CD4-positive, alpha-beta T cell (primary cell): ENCODE data around the gene BCL3. TPM values are rescaled to one million over a fixed set of nuclear protein-coding genes. Genes with fewer than 3 reads are reported as not detected.

Source experiments
- ATAC-seq: fragments of 200-7000 bp; cut with Tn5 transposase; one replicate; pipeline ENCODE4 v1.10.0; 2022; ENCODE audit warnings: mild to moderate bottlenecking; ENCODE audit not compliant: poor library complexity
- CTCF ChIA-PET: fragments of 350-600 bp; sonication (Branson Sonifier 250); formaldehyde crosslinking; loops from one replicate; lab custom pipeline; 2021; ENCODE audit warnings: antibody characterized with exemption, inconsistent platforms; lab: Charles Lee
- POLR2A ChIA-PET: fragments of 350-600 bp; sonication (Branson Sonifier 250); formaldehyde crosslinking; loops from one replicate; lab custom pipeline; 2021; ENCODE audit warnings: antibody characterized with exemption, inconsistent platforms; lab: Charles Lee
- DNase-seq, 14 experiments: peaks; one replicate each; pipeline ENCODE4 v3.0.0-alpha.2; 2013 to 2020; ENCODE audit warnings: mixed read lengths in 2 of 14
- H3K27ac ChIP-seq, 2 donors: one replicate each; pipeline versions ENCODE4 v1.5.1 to v1.7.0; 2013; ENCODE audit warnings: low read length in 2 of 2, low read depth in 1 of 2, mild to moderate bottlenecking in 1 of 2
- H3K27me3 ChIP-seq, 2 experiments: 1 replicate in 1 of 2; 2 replicates in 1 of 2; pipeline versions ENCODE4 v1.6.1 to v1.7.0; 2013; ENCODE audit warnings: low read length in 2 of 2, control low read depth in 1 of 2, mild to moderate bottlenecking in 1 of 2, moderate library complexity in 1 of 2; ENCODE audit not compliant: insufficient read depth in 2 of 2, control insufficient read depth in 1 of 2
- H3K36me3 ChIP-seq: one replicate; pipeline ENCODE4 v1.6.1; 2013; ENCODE audit warnings: low read length, control low read depth; ENCODE audit not compliant: insufficient read depth
- H3K4me1 ChIP-seq: one replicate; pipeline ENCODE4 v1.6.1; 2013; ENCODE audit warnings: low read length, control low read depth; ENCODE audit not compliant: insufficient read depth
- H3K4me3 ChIP-seq: one replicate; pipeline ENCODE4 v1.5.1; 2013; ENCODE audit warnings: mild to moderate bottlenecking, low read length, moderate library complexity
- H3K9me3 ChIP-seq, 2 experiments: 1 replicate in 1 of 2; 2 replicates in 1 of 2; pipeline versions ENCODE4 v1.6.1 to v1.7.0; 2013; ENCODE audit warnings: low read length in 2 of 2, mild to moderate bottlenecking in 2 of 2, control low read depth in 1 of 2, moderate library complexity in 1 of 2; ENCODE audit not compliant: control insufficient read depth in 1 of 2, insufficient read depth in 1 of 2
- H3K27ac Mint-ChIP-seq: one replicate; pipeline ENCODE4 v1.8.0; 2020; ENCODE audit warnings: mixed read lengths
- H3K27me3 Mint-ChIP-seq: one replicate; pipeline ENCODE4 v1.8.0; 2021; ENCODE audit warnings: mixed read lengths
- H3K36me3 Mint-ChIP-seq: one replicate; pipeline ENCODE4 v1.8.0; 2021; ENCODE audit warnings: low read depth, mixed read lengths
- H3K4me1 Mint-ChIP-seq: one replicate; pipeline ENCODE4 v1.8.0; 2021; ENCODE audit warnings: low read depth, mixed read lengths
- H3K4me3 Mint-ChIP-seq: one replicate; pipeline ENCODE4 v1.8.0; 2020; ENCODE audit warnings: mild to moderate bottlenecking, mixed read lengths
- H3K9me3 Mint-ChIP-seq: one replicate; pipeline ENCODE4 v1.8.0; 2020; ENCODE audit warnings: mixed read lengths
- CTCF ChIP-seq: fragments of 200-600 bp; IDR thresholded peaks from one replicate; pipeline ENCODE4 v1.8.0; 2022; ENCODE audit warnings: antibody characterized with exemption, mild to moderate bottlenecking
- intact Hi-C, 2 experiments: fragments of 100-400 bp; cut with DNase I in 1 of 2; cut with micrococcal nuclease in 1 of 2; formaldehyde crosslinking; loops; one replicate each; pipeline versions ENCODE4 v1.15.1 to v1.9.0; 2023 to 2025; cut with DNase I, micrococcal nuclease
- total RNA-seq, 174 experiments: library from RNA in 2 of 174; stranded (reverse) in 2 of 174; gene quantifications; one replicate each; pipeline ENCODE4 v1.2.3 and lab custom pipeline; 2021 to 2026

The BCL3 gene
- total RNA-seq, 2 experiments from 2014 or later = 90.9 to 97.1 TPM

DNA sequence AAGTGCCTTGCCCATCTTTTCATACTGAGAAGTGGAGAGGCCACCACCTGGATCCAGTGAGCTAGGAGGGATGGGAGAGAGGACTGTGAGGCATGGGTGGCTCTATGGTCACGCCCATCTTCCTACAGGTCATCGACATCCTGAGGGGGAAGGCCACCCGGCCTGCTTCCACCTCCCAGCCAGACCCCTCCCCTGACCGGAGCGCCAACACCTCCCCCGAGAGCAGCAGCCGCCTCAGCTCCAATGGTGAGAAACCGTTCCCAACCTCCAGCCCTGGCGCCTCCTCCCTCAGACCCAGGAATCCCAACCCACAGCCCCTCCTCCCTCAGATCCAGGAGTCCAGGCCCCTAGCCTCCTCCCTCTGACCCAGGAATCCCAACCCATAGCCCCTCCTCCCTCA lies 10.1 kb downstream of the BCL3 start:
- TF ChIP-seq CTCF = no peak
- H3K4me1 Mint-ChIP-seq = peaks cover 51% of the 10 kb centered on the region
- peak overlapping the region; percentile 58 for H3K27ac Mint-ChIP-seq
- CTCF ChIA-PET = interaction anchor here (2.0 kb wide), 1 partner anchor 12 kb away, joined by 11 read pairs; no protein-coding TSS in a partner anchor
- peaks cover 48% of the 10 kb centered on the region for H3K36me3 Mint-ChIP-seq
- POLR2A ChIA-PET = no interaction called here
- H3K9me3 Mint-ChIP-seq = no peaks in the 10 kb centered on the region
- H3K4me3 ChIP-seq = no peak overlapping the region
- DNase-seq (no peak), ATAC-seq (no peak)
- H3K36me3 ChIP-seq = peaks cover 46% of the 10 kb centered on the region
- no peaks in the 10 kb centered on the region for H3K9me3 ChIP-seq
- no peaks in the 10 kb centered on the region for H3K27me3 Mint-ChIP-seq
- no peak overlapping the region for H3K4me3 Mint-ChIP-seq
- H3K4me1 ChIP-seq = peaks cover 68% of the 10 kb centered on the region
- no peaks in the 10 kb centered on the region for H3K27me3 ChIP-seq
- H3K27ac ChIP-seq = no peak overlapping the region
- intact Hi-C loops = no loop called here

- no peaks in the 10 kb centered on the region for H3K27me3 Mint-ChIP-seq
- no peaks in the 10 kb centered on the region for H3K9me3 Mint-ChIP-seq
- ChIA-PET POLR2A (no interaction called here), CTCF (no interaction called here)
- Histone ChIP-seq H3K9me3 (no peaks in the 10 kb centered on the region), H3K27ac (no peak overlapping the region), H3K4me1 (peaks cover 68% of the 10 kb centered on the region), H3K27me3 (no peaks in the 10 kb centered on the region), H3K4me3 (no peak overlapping the region), H3K36me3 (peaks cover 46% of the 10 kb centered on the region)
- H3K4me3 Mint-ChIP-seq = no peak overlapping the region
- DNase-seq (no peak), ATAC-seq (no peak)
- intact Hi-C loops = no loop called here
- no peak for TF ChIP-seq CTCF
- H3K27ac Mint-ChIP-seq = peak overlapping the region; percentile 60
- H3K4me1 Mint-ChIP-seq = peaks cover 50% of the 10 kb centered on the region
- peaks cover 43% of the 10 kb centered on the region for H3K36me3 Mint-ChIP-seq
Observed at GRCh38 chr19:44759083-44759804, 10.7 kb downstream of the BCL3 start.

DNA sequence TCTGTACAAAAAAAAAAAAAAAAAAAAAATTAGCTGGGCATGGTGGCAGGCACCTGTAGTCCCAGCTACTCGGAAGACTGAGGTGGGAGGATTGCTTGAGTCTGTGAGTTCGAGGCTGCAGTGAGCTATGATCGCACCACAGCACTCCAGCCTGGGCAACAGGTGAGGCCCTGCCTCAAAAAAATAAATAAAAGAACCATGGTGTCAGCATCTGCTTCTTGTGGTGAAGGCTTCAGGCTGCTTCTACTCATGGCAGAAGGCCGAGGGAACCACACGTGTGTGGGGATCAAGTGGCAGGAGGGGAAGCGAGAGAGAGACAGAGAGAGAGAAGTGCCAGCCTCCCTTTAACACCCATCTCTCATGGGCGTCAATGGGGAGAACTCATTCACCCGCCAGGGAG lies 13.5 kb downstream of the BCL3 start:
- no peak overlapping the region for H3K4me3 ChIP-seq
- DNase-seq (no peak), ATAC-seq (no peak)
- peaks cover 28% of the 10 kb centered on the region for H3K36me3 ChIP-seq
- H3K9me3 ChIP-seq = no peaks in the 10 kb centered on the region
- POLR2A ChIA-PET = interaction anchor here (0.8 kb wide), 1 partner anchor 8 kb away, joined by 3 read pairs; no protein-coding TSS in a partner anchor
- no peaks in the 10 kb centered on the region for H3K27me3 ChIP-seq
- CTCF ChIA-PET = interaction anchor here (0.6 to 2.0 kb wide), 3 partner anchors 9 to 949 kb away, joined by 3 to 9 read pairs (median 6); no protein-coding TSS in a partner anchor
- intact Hi-C loops = no loop called here
- Mint-ChIP-seq H3K27me3 (no peaks in the 10 kb centered on the region), H3K9me3 (no peaks in the 10 kb centered on the region), H3K4me1 (peaks cover 34% of the 10 kb centered on the region), H3K4me3 (no peak overlapping the region), H3K27ac (no peak overlapping the region), H3K36me3 (peaks cover 30% of the 10 kb centered on the region)
- TF ChIP-seq CTCF = no peak
- H3K27ac ChIP-seq = no peak overlapping the region
- peaks cover 41% of the 10 kb centered on the region for H3K4me1 ChIP-seq
